ENCODE results near the gene PTK6. TPM values are rescaled to one million over a fixed set of nuclear protein-coding genes. Genes with fewer than 3 reads are reported as not detected.

The PTK6 gene
- total RNA-seq, 4 donors from 2014 or later: 0.38 to 0.68 (median 0.66) TPM; not detected in 1

DNA sequence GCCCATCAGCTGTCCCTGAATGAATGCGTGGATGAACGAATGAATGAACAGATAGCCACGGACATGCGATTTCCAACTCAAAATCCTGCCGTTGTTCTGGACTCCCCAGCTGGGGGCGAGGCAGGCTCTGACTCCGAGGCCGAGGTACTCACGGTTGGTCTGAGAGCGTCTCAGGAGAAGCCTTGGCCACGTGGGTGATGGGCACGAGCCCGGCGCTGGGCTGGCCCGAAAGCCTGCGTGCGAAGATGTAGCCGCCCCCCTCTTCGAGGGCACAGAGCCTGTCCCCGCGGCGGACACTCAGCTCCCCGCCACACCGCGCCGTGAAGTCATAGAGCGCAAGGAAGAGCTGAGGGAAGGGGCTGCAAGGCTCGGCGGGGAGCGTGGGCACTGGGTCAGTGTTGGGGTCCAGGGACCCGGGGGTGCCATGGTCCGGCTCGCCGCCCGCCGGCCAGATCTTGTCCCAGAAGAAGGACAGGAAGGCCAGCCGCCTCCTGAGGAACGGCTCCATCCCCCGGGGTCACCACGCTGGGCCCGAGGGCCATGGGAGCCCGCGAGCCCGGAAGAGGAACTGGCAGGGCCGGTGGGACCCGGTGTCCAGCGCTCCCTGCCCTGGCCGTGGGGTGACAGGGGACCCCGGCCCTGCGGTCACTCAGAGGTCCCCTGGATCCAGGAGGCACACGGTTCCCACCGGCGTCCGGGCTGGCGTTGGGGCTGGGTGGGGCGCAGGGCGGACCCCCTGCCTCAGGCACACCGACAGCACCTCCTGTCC lies 10.0 kb upstream of the PTK6 start:
- TF ChIP-seq, protein P1, sequence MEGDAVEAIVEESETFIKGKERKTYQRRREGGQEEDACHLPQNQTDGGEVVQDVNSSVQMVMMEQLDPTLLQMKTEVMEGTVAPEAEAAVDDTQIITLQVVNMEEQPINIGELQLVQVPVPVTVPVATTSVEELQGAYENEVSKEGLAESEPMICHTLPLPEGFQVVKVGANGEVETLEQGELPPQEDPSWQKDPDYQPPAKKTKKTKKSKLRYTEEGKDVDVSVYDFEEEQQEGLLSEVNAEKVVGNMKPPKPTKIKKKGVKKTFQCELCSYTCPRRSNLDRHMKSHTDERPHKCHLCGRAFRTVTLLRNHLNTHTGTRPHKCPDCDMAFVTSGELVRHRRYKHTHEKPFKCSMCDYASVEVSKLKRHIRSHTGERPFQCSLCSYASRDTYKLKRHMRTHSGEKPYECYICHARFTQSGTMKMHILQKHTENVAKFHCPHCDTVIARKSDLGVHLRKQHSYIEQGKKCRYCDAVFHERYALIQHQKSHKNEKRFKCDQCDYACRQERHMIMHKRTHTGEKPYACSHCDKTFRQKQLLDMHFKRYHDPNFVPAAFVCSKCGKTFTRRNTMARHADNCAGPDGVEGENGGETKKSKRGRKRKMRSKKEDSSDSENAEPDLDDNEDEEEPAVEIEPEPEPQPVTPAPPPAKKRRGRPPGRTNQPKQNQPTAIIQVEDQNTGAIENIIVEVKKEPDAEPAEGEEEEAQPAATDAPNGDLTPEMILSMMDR (IDR thresholded peaks at IDR 0.05; ENCODE audit: low read depth): no peak

DNA sequence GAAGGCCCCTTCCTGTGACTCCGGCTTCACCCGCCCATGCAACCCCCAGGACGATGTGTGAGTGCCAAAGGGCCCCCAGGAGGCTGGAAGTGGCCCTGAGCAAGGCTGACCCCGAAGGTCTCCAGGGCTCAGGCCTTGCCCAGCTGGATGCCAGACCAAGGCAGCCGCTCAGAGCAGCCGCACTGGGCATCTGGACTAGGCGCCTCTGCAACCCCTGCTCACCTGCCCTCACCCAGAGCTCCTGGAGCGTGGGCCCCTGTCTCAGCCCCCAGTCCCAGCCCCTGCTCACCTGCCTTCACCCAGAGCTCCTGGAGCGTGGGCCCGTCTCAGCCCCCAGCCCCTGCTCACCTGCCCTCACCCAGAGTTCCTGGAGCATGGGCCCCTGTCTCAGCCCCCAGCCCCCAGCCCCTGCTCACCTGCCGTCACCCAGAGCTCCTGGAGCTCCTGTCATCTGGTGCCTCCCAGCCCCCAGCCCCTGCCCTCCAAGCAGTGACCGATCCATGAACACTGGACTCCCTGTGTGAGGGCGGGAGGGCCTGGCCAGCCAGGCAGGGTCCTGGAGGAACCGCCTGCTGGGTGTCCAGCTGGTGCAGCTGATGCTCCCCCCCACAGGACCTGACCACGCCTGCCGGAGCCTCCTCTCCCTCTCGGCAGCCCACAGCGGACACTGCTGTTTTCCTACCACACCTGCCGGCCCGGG lies 9.2 kb upstream of the PTK6 start:
- TF ChIP-seq, protein P1 (IDR thresholded peaks at IDR 0.05; ENCODE audit: low read depth): no peak

DNA sequence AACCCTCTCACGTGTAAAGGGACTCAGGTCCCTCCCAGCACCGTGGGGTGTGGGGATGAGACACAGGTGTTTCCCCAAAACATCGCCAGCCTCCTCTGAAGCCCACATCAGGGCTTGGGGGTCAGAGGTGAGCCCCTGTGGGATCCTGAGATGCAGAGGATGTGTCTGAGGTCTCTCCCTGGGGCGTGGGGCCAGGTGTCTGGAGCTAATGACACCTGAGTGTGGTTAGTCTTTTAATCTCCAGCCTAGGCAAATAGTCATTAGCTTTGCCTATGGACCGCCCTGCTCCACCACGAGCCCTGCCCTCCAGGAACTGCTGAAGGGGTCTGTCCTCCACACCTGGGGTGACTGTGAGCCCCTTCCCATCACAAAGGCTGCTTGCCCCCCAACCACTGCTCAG lies 8.6 kb upstream of the PTK6 start:
- TF ChIP-seq, protein P1 (IDR thresholded peaks at IDR 0.05; ENCODE audit: low read depth): no peak

DNA sequence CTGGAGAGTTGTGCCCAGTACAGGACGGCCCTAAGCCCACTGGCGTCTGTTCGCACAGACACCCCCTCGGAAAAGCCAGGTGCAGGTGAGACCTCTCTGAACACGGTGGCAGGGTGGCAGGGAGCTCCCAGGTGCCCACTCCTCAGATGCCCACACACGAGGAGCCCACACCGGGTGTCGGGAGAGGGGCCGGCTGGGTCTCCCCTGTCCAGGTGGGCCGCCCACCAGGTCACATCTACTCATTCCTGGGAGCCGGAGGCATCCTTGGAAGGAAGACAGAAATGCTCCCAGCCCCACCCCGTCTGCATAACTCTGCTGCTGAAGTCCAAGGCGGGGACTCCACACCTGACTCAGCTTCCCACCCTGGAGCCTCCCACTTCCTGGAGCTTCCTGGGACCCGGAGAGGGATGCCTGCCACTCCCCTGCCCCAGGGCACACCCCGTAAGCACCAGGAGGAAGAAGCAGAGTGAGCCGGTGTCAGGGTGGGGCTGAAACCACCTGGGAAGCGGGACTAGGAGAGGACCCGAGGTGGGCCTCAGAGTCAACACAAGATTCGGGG lies 7.9 kb upstream of the PTK6 start:
- TF ChIP-seq, protein P1 (IDR thresholded peaks at IDR 0.05; ENCODE audit: low read depth): no peak

DNA sequence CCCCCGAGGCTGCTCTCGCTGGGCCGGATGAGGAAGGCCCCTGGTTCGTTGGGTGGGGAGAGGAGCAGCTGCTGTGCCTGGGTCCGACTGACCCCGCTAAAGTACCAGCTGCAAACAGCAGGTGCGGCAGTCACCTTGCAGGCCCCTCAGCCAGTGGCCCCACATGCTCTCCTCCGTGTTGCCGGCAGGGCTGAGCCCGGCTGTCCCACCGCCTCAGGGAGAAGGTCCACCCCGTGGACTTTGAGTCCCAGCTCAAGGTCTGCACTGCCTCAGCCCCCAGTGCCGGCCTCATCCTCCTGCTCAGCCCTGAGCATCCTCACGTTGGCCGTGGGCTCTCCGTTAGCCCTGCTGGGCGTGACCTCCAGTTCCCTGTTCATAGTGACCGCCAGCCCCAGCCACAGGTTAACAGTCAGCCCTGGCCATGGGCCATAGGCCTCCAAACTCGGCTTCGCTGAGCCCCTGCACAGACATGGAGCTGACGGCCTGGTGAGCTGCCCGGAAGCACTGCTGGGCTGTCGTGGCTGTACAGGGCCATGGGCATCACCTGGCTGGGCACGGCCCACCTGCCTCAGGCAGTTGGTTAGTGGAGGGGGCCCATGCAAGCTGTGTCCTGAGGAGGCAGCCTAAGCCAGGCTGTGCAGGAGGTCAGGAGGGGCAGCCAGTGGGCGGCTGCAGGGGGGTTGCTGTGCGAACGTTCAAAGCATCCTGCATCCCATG lies 7.2 kb upstream of the PTK6 start:
- TF ChIP-seq, protein P1 (IDR thresholded peaks at IDR 0.05; ENCODE audit: low read depth): no peak

DNA sequence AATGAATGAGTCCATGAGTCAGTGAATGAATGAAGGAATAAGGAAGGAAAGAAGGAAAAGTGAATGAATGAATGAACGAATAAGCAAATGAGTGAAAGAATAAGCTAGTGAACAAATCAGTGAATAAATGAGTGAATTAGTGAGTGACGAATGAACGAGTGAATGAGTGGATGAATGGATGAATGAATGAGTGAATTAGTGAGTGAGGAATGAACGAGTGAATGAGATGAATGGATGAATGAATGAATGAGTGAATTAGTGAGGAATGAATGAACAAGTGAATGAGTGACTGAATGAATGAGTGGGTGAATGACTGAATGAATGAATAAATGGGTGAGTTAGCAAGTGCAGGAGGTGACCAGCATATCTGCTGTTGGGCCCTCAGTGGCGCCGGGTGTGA lies 6.6 kb upstream of the PTK6 start:
- TF ChIP-seq, protein P1 (IDR thresholded peaks at IDR 0.05; ENCODE audit: low read depth): no peak

DNA sequence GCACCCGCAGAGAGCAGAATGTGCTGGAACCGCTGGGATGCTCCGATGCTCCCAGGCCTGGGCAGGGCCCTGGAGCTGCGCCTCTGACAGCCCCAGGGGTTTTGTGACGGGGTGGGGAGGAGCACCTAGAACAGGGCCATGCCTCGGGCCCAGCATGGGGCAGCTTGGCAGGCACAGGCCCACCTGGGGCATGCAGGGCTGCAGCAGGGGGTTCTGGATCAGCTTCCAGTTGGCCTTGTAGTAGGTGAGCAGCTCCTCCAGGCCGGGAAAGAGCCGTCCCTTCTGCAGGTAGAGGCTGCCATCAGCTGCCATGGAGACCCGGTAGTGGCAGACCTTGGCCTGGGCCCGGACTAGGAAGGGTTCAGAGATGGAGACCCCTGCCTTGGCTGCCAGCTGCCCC lies 6.0 kb upstream of the PTK6 start:
- TF ChIP-seq, protein P1 (IDR thresholded peaks at IDR 0.05; ENCODE audit: low read depth): no peak

Measured in subcutaneous adipose tissue (tissue), 4 donors.